ENCODE measurements around the gene LDHB. TPM values are rescaled to one million over a fixed set of nuclear protein-coding genes. Genes with fewer than 3 reads are reported as not detected.

LDHB gene
- 182 and 191 TPM in 2 replicates for total RNA-seq (2013; cell fraction: nucleolus; rRNA removed)
- total RNA-seq (2014; rRNA removed) (800 and 1,059 TPM in 2 replicates), total RNA-seq (2014; rRNA removed; fragmentation: Illumina TruSeq; extraction: Trizol) (1,225 and 1,228 TPM in 2 replicates), total RNA-seq (2021) (1,270 and 1,289 TPM in 2 replicates), polyA plus RNA-seq (2011; rRNA removed) (1,442 and 2,024 TPM in 2 replicates), polyA plus RNA-seq (2014; fragmentation: Illumina TruSeq; extraction: Trizol) (1,254 and 1,609 TPM in 2 replicates), polyA plus RNA-seq (2014; fragmentation: Nextera tagmentation; extraction: Ambion mirVana) (1,000 to 10,000 TPM; 3,645 to 3,692 TPM), polyA plus RNA-seq (2014; rRNA removed) (902 and 986 TPM in 2 replicates), polyA plus RNA-seq (2016; fragmentation: Nextera tagmentation; extraction: Ambion mirVana) (1,000 to 10,000 TPM; 1,711 to 1,747 TPM), polyA minus RNA-seq (2011; rRNA and poly(A)+ RNA removed) (628 and 1,062 TPM in 2 replicates), Bru-seq, nascent RNA (percentile 99 among the genes with signal in this experiment), BruChase-seq, experiment 1, labeled RNA remaining after a 6-hour chase (percentile 100 among the genes with signal in this experiment), BruChase-seq, experiment 2, labeled RNA remaining after a 2-hour chase (percentile 100 among the genes with signal in this experiment)
- polyA plus RNA-seq (2011; ENCODE audit: low read depth): 1,011 TPM
- 546 and 722 TPM in 2 replicates for polyA plus RNA-seq (2011; cell fraction: cytosol; rRNA removed)
- polyA plus RNA-seq (2011; cell fraction: nucleus; rRNA removed): 395 and 515 TPM in 2 replicates
- 1,044 and 1,064 TPM in 2 replicates for polyA plus RNA-seq (2012)
- polyA minus RNA-seq (2011; cell fraction: cytosol; rRNA and poly(A)+ RNA removed): 221 and 296 TPM in 2 replicates
- 86.6 and 128 TPM in 2 replicates for polyA minus RNA-seq (2011; cell fraction: nucleus; rRNA and poly(A)+ RNA removed)
- long read RNA-seq, experiment 1, transcript LDHB-201 (8 exons, 1,303 nt): major isoform, 1,242 of 1,292 reads
- long read RNA-seq, experiment 1, partial matches to known transcripts: 34 of 1,292 reads
- long read RNA-seq, experiment 1, other reads (novel, unspliced or antisense): 12 of 1,292 reads
- long read RNA-seq, experiment 2, transcript LDHB-203 (8 exons, 1,538 nt): minor isoform, 6 of 9,929 reads
- long read RNA-seq, experiment 2, transcript LDHB-206 (3 exons, 678 nt): minor isoform, 7 of 9,929 reads
- long read RNA-seq, experiment 2, transcript LDHB-201 (8 exons, 1,303 nt): major isoform, 9,787 of 9,929 reads
- long read RNA-seq, experiment 2, transcript LDHB-210 (2 exons, 544 nt): minor isoform, 21 of 9,929 reads
- long read RNA-seq, experiment 2, partial matches to known transcripts: 59 of 9,929 reads
- long read RNA-seq, experiment 2, other reads (novel, unspliced or antisense): 46 of 9,929 reads

DNA sequence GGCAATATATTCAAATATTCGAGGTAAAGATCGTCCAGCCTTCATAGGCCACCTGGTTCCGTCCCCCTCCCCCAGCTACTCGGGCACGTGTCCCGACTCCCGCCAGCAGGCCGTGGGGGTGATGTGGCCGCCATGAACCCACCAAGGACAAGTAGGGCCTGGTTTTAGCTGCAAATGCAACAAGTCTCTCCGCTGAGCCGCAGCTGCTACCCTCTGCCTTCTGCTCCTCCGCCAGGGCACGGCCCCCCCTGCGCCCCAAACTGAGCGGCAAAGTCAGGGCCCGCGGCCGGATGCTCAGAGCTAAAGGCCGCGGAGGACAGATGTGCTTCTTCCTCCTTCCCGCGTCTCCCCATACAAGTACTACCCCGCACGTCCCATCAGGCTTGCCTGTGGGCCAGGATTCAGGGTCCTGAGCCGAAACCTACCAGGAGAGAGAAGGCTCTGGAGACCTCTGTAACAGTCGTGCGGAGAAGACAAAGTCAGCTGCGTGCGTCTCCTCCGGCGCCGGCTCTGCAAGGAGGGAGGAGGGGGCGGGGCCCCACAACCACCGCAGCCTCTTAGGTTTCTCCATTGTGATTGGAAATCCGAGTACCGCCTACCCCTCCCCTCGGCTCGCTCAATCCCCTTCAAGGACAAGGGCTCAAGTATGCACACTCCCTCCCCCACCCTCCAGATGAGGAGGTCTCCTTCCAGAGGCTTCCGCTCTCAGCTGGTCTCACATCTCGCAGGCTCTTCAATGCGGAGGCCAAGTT lies at the start of gene LDHB:
Gene LDHB (minus strand): TSS at position 517 of the 752 bp plus-strand sequence. CDS start 3,171 bp downstream, outside the sequence.
- Histone ChIP-seq H3K4me3 (peak within 1 kb of the TSS; percentile 91), H3K27me3 (replicated peaks in 1 of 2; ENCODE audit: control insufficient read depth in 2 of 2, insufficient read depth in 2 of 2, low read length in 1 of 2) (no peaks in the 10 kb centered on the region; a peak in 1 of 4 replicates), H3K79me2 (ENCODE audit: control insufficient read depth, insufficient read depth, low read length) (peaks cover 54% of the 10 kb centered on the region), H3K4me1 (ENCODE audit: control insufficient read depth, insufficient read depth, low read length) (no peaks in the 10 kb centered on the region; the same call in none of the 2 replicates), H3K36me3 (ENCODE audit: control insufficient read depth in 2 of 2, insufficient read depth in 2 of 2, low read length in 1 of 2) (peaks cover 0 to 5% of the 10 kb centered on the region in 2 experiments; a peak in 2 of 4 replicates), H4K20me1 (ENCODE audit: control insufficient read depth, insufficient read depth) (no peaks in the 10 kb centered on the region), H3K27ac (ENCODE audit: control insufficient read depth, insufficient read depth) (peak within 1 kb of the TSS; percentile 87), H3K9ac (ENCODE audit: control insufficient read depth, insufficient read depth, low read length) (peak within 1 kb of the TSS; percentile 92), H3K9me3 (replicated peaks; ENCODE audit: control insufficient read depth, insufficient read depth, low read length) (no peaks in the 10 kb centered on the region), H2AFZ (ENCODE audit: control insufficient read depth, low read depth, low read length) (peak within 1 kb of the TSS; percentile 90), H3K4me2 (ENCODE audit: control insufficient read depth, insufficient read depth) (peak within 1 kb of the TSS; percentile 66)
- ChIA-PET POLR2A (interaction anchor here (0.9 to 1.6 kb wide), 7 partner anchors 10 to 389 kb away, joined by 3 to 6 read pairs (median 3); partner anchors contain the start of gene CMAS), CTCF (interaction anchor here (1.1 to 1.5 kb wide), 3 partner anchors 21 to 188 kb away, joined by 3 to 4 read pairs (median 3); no protein-coding TSS in a partner anchor), RAD21 (ENCODE audit: unreplicated experiment) (interaction anchor here (0.6 to 2.3 kb wide), 4 partner anchors 17 to 390 kb away, joined by 3 to 7 read pairs (median 4); no protein-coding TSS in a partner anchor), SMC1A (ENCODE audit: uncharacterized antibody, unreplicated experiment) (interaction anchor here (1.0 to 1.5 kb wide), 5 partner anchors 9 to 155 kb away, joined by 3 to 6 read pairs (median 4); no protein-coding TSS in a partner anchor)
- DNase-seq (ENCODE audit: low read depth, low spot score) (peak; percentile 81), ATAC-seq (peak; percentile 96), FAIRE-seq (peak; percentile 98)
- intact Hi-C loops (cut with micrococcal nuclease; ENCODE audit: unreplicated experiment): loop anchor here (2.0 to 5.0 kb wide), 3 partner anchors 15 to 220 kb away; partner anchors contain the start of genes GOLT1B, PYROXD1 and RECQL
- in situ Hi-C loops (cut with MboI): loop anchor here (5.0 to 10.0 kb wide), 2 partner anchors 155 to 213 kb away; partner anchors contain the start of genes GOLT1B and RECQL
- 2% methylated on average over 41 of the region's 41 CpGs for WGBS (ENCODE audit: insufficient coverage, insufficient replicate concordance, low lambda C conversion rate, missing lambda C conversion rate)
- BruUV-seq (replicated peaks): no TSS peak
- no peak for TF ChIP-seq TARDBP (IDR thresholded peaks at IDR 0.05; ENCODE audit: borderline replicate concordance)
- 0 out of 2 replicates have a peak, but pooled peaks have one; percentile 55 for TF ChIP-seq ASH2L (IDR thresholded peaks at IDR 0.05; ENCODE audit: borderline replicate concordance, low read depth)
- TF ChIP-seq, protein P1, sequence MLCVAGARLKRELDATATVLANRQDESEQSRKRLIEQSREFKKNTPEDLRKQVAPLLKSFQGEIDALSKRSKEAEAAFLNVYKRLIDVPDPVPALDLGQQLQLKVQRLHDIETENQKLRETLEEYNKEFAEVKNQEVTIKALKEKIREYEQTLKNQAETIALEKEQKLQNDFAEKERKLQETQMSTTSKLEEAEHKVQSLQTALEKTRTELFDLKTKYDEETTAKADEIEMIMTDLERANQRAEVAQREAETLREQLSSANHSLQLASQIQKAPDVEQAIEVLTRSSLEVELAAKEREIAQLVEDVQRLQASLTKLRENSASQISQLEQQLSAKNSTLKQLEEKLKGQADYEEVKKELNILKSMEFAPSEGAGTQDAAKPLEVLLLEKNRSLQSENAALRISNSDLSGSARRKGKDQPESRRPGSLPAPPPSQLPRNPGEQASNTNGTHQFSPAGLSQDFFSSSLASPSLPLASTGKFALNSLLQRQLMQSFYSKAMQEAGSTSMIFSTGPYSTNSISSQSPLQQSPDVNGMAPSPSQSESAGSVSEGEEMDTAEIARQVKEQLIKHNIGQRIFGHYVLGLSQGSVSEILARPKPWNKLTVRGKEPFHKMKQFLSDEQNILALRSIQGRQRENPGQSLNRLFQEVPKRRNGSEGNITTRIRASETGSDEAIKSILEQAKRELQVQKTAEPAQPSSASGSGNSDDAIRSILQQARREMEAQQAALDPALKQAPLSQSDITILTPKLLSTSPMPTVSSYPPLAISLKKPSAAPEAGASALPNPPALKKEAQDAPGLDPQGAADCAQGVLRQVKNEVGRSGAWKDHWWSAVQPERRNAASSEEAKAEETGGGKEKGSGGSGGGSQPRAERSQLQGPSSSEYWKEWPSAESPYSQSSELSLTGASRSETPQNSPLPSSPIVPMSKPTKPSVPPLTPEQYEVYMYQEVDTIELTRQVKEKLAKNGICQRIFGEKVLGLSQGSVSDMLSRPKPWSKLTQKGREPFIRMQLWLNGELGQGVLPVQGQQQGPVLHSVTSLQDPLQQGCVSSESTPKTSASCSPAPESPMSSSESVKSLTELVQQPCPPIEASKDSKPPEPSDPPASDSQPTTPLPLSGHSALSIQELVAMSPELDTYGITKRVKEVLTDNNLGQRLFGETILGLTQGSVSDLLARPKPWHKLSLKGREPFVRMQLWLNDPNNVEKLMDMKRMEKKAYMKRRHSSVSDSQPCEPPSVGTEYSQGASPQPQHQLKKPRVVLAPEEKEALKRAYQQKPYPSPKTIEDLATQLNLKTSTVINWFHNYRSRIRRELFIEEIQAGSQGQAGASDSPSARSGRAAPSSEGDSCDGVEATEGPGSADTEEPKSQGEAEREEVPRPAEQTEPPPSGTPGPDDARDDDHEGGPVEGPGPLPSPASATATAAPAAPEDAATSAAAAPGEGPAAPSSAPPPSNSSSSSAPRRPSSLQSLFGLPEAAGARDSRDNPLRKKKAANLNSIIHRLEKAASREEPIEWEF (IDR thresholded peaks at IDR 0.05; ENCODE audit: insufficient replicate concordance, low read depth, low read length): no peak
- TF ChIP-seq, protein P2, sequence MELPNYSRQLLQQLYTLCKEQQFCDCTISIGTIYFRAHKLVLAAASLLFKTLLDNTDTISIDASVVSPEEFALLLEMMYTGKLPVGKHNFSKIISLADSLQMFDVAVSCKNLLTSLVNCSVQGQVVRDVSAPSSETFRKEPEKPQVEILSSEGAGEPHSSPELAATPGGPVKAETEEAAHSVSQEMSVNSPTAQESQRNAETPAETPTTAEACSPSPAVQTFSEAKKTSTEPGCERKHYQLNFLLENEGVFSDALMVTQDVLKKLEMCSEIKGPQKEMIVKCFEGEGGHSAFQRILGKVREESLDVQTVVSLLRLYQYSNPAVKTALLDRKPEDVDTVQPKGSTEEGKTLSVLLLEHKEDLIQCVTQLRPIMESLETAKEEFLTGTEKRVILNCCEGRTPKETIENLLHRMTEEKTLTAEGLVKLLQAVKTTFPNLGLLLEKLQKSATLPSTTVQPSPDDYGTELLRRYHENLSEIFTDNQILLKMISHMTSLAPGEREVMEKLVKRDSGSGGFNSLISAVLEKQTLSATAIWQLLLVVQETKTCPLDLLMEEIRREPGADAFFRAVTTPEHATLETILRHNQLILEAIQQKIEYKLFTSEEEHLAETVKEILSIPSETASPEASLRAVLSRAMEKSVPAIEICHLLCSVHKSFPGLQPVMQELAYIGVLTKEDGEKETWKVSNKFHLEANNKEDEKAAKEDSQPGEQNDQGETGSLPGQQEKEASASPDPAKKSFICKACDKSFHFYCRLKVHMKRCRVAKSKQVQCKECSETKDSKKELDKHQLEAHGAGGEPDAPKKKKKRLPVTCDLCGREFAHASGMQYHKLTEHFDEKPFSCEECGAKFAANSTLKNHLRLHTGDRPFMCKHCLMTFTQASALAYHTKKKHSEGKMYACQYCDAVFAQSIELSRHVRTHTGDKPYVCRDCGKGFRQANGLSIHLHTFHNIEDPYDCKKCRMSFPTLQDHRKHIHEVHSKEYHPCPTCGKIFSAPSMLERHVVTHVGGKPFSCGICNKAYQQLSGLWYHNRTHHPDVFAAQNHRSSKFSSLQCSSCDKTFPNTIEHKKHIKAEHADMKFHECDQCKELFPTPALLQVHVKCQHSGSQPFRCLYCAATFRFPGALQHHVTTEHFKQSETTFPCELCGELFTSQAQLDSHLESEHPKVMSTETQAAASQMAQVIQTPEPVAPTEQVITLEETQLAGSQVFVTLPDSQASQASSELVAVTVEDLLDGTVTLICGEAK (IDR thresholded peaks at IDR 0.05; ENCODE audit: borderline replicate concordance): no peak
- TF ChIP-seq RBBP5 (conservative IDR thresholded peaks at IDR 0.05): no peak
- TF ChIP-seq BMI1 (IDR thresholded peaks at IDR 0.05; ENCODE audit: borderline replicate concordance): no peak
